Measurements from ENCODE around the gene CAMSAP1.

The CAMSAP1 gene

DNA sequence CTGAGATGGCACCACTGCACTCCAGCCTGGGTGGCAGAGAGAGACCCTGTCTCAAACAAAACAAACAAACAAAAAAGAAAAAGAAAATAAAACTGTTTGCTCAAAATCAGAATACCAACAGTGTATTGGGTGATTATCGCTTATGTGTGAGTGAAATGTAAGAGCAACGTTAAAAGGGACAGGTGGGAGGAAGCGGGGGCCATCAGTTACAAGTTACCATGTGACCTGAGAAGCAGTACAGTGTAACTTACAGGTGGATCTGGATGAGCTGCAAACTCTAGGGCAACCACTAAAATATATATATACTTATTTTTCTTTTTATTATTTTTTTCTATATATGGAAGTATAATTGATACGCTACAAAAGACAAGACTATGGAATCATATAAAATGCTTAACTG is 112.0 kb downstream of the CAMSAP1 start:
- TF ChIP-seq, protein P1, sequence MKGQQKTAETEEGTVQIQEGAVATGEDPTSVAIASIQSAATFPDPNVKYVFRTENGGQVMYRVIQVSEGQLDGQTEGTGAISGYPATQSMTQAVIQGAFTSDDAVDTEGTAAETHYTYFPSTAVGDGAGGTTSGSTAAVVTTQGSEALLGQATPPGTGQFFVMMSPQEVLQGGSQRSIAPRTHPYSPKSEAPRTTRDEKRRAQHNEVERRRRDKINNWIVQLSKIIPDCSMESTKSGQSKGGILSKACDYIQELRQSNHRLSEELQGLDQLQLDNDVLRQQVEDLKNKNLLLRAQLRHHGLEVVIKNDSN (IDR thresholded peaks at IDR 0.05): no peak
- TF ChIP-seq EP300 (IDR thresholded peaks at IDR 0.05; ENCODE audit: borderline replicate concordance) (no peak), YY1 (IDR thresholded peaks at IDR 0.05; ENCODE audit: low read depth) (no peak), RAD21 (IDR thresholded peaks at IDR 0.05; ENCODE audit: low read depth) (no peak), NFIC (IDR thresholded peaks at IDR 0.05) (no peak), CEBPB (IDR thresholded peaks at IDR 0.05) (no peak), ZBTB7A (IDR thresholded peaks at IDR 0.05; ENCODE audit: low read depth) (no peak), TAF1 (IDR thresholded peaks at IDR 0.05; ENCODE audit: low read depth) (no peak), TCF12 (IDR thresholded peaks at IDR 0.05; ENCODE audit: low read depth) (no peak), EGR1 (IDR thresholded peaks at IDR 0.05) (no peak), FOXM1 (IDR thresholded peaks at IDR 0.05; ENCODE audit: borderline replicate concordance, low read depth) (no peak), TEAD4 (IDR thresholded peaks at IDR 0.05) (no peak), CREB1 (IDR thresholded peaks at IDR 0.05; ENCODE audit: low read depth) (no peak)
- TF ChIP-seq, protein P2, sequence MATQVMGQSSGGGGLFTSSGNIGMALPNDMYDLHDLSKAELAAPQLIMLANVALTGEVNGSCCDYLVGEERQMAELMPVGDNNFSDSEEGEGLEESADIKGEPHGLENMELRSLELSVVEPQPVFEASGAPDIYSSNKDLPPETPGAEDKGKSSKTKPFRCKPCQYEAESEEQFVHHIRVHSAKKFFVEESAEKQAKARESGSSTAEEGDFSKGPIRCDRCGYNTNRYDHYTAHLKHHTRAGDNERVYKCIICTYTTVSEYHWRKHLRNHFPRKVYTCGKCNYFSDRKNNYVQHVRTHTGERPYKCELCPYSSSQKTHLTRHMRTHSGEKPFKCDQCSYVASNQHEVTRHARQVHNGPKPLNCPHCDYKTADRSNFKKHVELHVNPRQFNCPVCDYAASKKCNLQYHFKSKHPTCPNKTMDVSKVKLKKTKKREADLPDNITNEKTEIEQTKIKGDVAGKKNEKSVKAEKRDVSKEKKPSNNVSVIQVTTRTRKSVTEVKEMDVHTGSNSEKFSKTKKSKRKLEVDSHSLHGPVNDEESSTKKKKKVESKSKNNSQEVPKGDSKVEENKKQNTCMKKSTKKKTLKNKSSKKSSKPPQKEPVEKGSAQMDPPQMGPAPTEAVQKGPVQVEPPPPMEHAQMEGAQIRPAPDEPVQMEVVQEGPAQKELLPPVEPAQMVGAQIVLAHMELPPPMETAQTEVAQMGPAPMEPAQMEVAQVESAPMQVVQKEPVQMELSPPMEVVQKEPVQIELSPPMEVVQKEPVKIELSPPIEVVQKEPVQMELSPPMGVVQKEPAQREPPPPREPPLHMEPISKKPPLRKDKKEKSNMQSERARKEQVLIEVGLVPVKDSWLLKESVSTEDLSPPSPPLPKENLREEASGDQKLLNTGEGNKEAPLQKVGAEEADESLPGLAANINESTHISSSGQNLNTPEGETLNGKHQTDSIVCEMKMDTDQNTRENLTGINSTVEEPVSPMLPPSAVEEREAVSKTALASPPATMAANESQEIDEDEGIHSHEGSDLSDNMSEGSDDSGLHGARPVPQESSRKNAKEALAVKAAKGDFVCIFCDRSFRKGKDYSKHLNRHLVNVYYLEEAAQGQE (IDR thresholded peaks at IDR 0.05; ENCODE audit: low read depth): no peak
- TF ChIP-seq, protein P3, sequence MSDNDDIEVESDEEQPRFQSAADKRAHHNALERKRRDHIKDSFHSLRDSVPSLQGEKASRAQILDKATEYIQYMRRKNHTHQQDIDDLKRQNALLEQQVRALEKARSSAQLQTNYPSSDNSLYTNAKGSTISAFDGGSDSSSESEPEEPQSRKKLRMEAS (IDR thresholded peaks at IDR 0.05): no peak

DNA sequence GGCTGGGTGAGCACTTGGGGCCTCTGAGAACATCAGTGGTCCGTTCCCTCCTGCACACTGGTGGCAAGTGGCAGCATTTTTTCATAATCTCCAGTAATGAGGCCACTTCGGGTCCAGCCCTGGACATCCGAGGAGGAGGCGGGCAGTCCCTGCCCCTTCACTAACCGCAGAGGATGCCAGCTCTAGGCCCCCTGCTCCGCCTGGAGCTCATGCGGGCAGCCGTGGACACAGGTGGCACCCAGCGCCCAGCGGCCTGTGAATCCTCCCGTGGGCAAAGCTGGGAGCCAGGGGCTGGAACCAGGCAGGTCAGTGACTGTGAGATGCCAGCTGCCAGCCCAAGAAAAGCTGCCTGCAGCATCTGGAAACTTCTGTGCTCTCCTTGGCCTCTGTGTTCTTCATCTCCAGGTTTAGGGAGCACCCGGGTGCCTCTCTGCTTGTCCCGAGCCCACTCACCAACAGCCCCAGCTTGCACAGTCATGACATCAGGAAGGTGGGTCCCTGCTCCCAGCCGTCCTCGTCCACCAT is 112.9 kb downstream of the CAMSAP1 start:
- TF ChIP-seq EGR1 (IDR thresholded peaks at IDR 0.05) (no peak), EP300 (IDR thresholded peaks at IDR 0.05; ENCODE audit: borderline replicate concordance) (no peak), ZBTB7A (IDR thresholded peaks at IDR 0.05; ENCODE audit: low read depth) (no peak), RAD21 (IDR thresholded peaks at IDR 0.05; ENCODE audit: low read depth) (no peak), CEBPB (IDR thresholded peaks at IDR 0.05) (no peak), TCF12 (IDR thresholded peaks at IDR 0.05; ENCODE audit: low read depth) (no peak), CREB1 (IDR thresholded peaks at IDR 0.05; ENCODE audit: low read depth) (no peak), TAF1 (IDR thresholded peaks at IDR 0.05; ENCODE audit: low read depth) (no peak), YY1 (IDR thresholded peaks at IDR 0.05; ENCODE audit: low read depth) (no peak), FOXM1 (IDR thresholded peaks at IDR 0.05; ENCODE audit: borderline replicate concordance, low read depth) (no peak), NFIC (IDR thresholded peaks at IDR 0.05) (no peak), TEAD4 (IDR thresholded peaks at IDR 0.05) (no peak)
- TF ChIP-seq, protein P3 (IDR thresholded peaks at IDR 0.05): no peak
- TF ChIP-seq, protein P2 (IDR thresholded peaks at IDR 0.05; ENCODE audit: low read depth): no peak
- TF ChIP-seq, protein P1 (IDR thresholded peaks at IDR 0.05): no peak

DNA sequence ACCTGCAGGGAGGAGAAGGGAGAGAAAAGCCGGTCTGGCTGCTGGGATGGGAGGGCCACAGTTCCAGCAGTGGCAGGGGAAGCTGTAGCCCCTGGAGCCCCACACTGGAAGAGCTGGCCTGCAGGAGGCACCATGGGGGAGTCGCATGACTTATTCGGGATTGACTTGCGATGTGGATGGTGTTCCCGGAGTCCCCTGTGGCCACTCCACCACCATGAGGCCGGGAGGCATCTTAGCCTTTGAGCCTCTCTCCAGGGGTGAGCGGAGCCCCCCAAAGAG is 113.3 kb downstream of the CAMSAP1 start:
- TF ChIP-seq RAD21 (IDR thresholded peaks at IDR 0.05; ENCODE audit: low read depth) (no peak), ZBTB7A (IDR thresholded peaks at IDR 0.05; ENCODE audit: low read depth) (no peak), TAF1 (IDR thresholded peaks at IDR 0.05; ENCODE audit: low read depth) (no peak), TEAD4 (IDR thresholded peaks at IDR 0.05) (no peak), CREB1 (IDR thresholded peaks at IDR 0.05; ENCODE audit: low read depth) (no peak), EGR1 (IDR thresholded peaks at IDR 0.05) (no peak), YY1 (IDR thresholded peaks at IDR 0.05; ENCODE audit: low read depth) (no peak), EP300 (IDR thresholded peaks at IDR 0.05; ENCODE audit: borderline replicate concordance) (no peak), TCF12 (IDR thresholded peaks at IDR 0.05; ENCODE audit: low read depth) (no peak), NFIC (IDR thresholded peaks at IDR 0.05) (no peak), CEBPB (IDR thresholded peaks at IDR 0.05) (no peak)
- TF ChIP-seq, protein P1 (IDR thresholded peaks at IDR 0.05): no peak
- TF ChIP-seq, protein P2 (IDR thresholded peaks at IDR 0.05; ENCODE audit: low read depth): no peak
- TF ChIP-seq, protein P3 (IDR thresholded peaks at IDR 0.05): no peak
